Pulmonary artery endothelial cell (primary cell): ENCODE measurements around the gene CAMTA1. TPM values are rescaled to one million over a fixed set of nuclear protein-coding genes. Genes with fewer than 3 reads are reported as not detected.
"Not testable (repeated sequence)": the region's sequence is repeated elsewhere in the genome, so short reads cannot be mapped to it uniquely, and the experiment has no call there.

Source experiments
- DNase-seq: peaks from one replicate; pipeline ENCODE4 v3.0.0-alpha.2; 2011; ENCODE audit warnings: low read depth, low spot score
- total RNA-seq: library from RNA; depleted of rRNA; stranded (reverse); fragments of >200 nt; gene quantifications from 2 replicates; pipeline ENCODE4 v1.2.3, GENCODE V29; 2014

The CAMTA1 gene
- total RNA-seq, 1 donor from 2014 or later: 54.0 TPM

- DNase-seq: no peak
Measured at GRCh38 chr1:7146710-7147109, 361.5 kb downstream of the CAMTA1 start.

- not testable (repeated sequence) for DNase-seq
Measured at GRCh38 chr1:7147581-7148282, 362.5 kb downstream of the CAMTA1 start.

- DNase-seq: no peak
Measured at GRCh38 chr1:7149080-7149838, 364.0 kb downstream of the CAMTA1 start.

GRCh38 chr1:7150724-7151280, 365.5 kb downstream of the CAMTA1 start:
- no peak for DNase-seq

- no peak for DNase-seq
Measured at GRCh38 chr1:7151978-7152377, 366.7 kb downstream of the CAMTA1 start.

GRCh38 chr1:7152655-7153054, 367.4 kb downstream of the CAMTA1 start:
- no peak for DNase-seq

- no peak for DNase-seq
Measured at GRCh38 chr1:7153464-7153863, 368.2 kb downstream of the CAMTA1 start.

- DNase-seq: no peak
Measured at GRCh38 chr1:7159116-7159781, 374.0 kb downstream of the CAMTA1 start.

GRCh38 chr1:7168554-7168953, 383.3 kb downstream of the CAMTA1 start:
- DNase-seq: not testable (repeated sequence)

GRCh38 chr1:7171168-7171567, 385.9 kb downstream of the CAMTA1 start:
- no peak for DNase-seq

GRCh38 chr1:7171574-7171973, 386.3 kb downstream of the CAMTA1 start:
- DNase-seq: no peak

GRCh38 chr1:7172804-7173203, 387.6 kb downstream of the CAMTA1 start:
- no peak for DNase-seq

GRCh38 chr1:7174561-7174960, 389.3 kb downstream of the CAMTA1 start:
- DNase-seq: no peak

- no peak for DNase-seq
Measured at GRCh38 chr1:7174980-7175906, 390.0 kb downstream of the CAMTA1 start.

- DNase-seq: no peak
Measured at GRCh38 chr1:7177021-7177420, 391.8 kb downstream of the CAMTA1 start.

- DNase-seq: no peak
Measured at GRCh38 chr1:7177438-7178146, 392.3 kb downstream of the CAMTA1 start.

- DNase-seq: no peak
Measured at GRCh38 chr1:7178336-7178735, 393.1 kb downstream of the CAMTA1 start.

- DNase-seq: no peak
Measured at GRCh38 chr1:7178741-7179140, 393.5 kb downstream of the CAMTA1 start.

- no peak for DNase-seq
Measured at GRCh38 chr1:7185721-7186120, 400.5 kb downstream of the CAMTA1 start.

- DNase-seq: no peak
Measured at GRCh38 chr1:7186382-7187111, 401.3 kb downstream of the CAMTA1 start.
